Central memory CD8-positive, alpha-beta T cell (primary cell): ENCODE results near the gene LIG4.
A peak's percentile ranks its signal among the peaks of the same experiment; 100 is the strongest.

Experiments
- ATAC-seq: fragments of 150-1000 bp; cut with Tn5 transposase; replicated peaks from 2 replicates; pipeline ENCODE4 v1.10.0; 2022; ENCODE audit warnings: mild to moderate bottlenecking, moderate FRiP score, moderate number of reproducible peaks; ENCODE audit not compliant: poor library complexity, severe bottlenecking; ENCODE audit errors: extremely low read depth
- DNase-seq, 2 donors: peaks; one replicate each; pipeline ENCODE4 v3.0.0; 2021; ENCODE audit warnings: low spot score in 2 of 2
- H3K27ac Mint-ChIP-seq: one replicate; pipeline ENCODE4 v1.8.0; 2022; ENCODE audit warnings: low read depth, mild to moderate bottlenecking, moderate library complexity, mixed read lengths
- H3K27me3 Mint-ChIP-seq: one replicate; pipeline ENCODE4 v1.8.0; 2022; ENCODE audit warnings: mixed read lengths
- H3K36me3 Mint-ChIP-seq: one replicate; pipeline ENCODE4 v1.8.0; 2022; ENCODE audit warnings: mild to moderate bottlenecking, moderate library complexity, mixed read lengths; ENCODE audit not compliant: insufficient read depth
- H3K4me1 Mint-ChIP-seq: one replicate; pipeline ENCODE4 v1.8.0; 2022; ENCODE audit warnings: mixed read lengths
- H3K4me3 Mint-ChIP-seq: one replicate; pipeline ENCODE4 v1.8.0; 2022; ENCODE audit warnings: mild to moderate bottlenecking, moderate library complexity, mixed read lengths
- H3K9me3 Mint-ChIP-seq: one replicate; pipeline ENCODE4 v1.8.0; 2022; ENCODE audit warnings: mixed read lengths

LIG4 gene

DNA sequence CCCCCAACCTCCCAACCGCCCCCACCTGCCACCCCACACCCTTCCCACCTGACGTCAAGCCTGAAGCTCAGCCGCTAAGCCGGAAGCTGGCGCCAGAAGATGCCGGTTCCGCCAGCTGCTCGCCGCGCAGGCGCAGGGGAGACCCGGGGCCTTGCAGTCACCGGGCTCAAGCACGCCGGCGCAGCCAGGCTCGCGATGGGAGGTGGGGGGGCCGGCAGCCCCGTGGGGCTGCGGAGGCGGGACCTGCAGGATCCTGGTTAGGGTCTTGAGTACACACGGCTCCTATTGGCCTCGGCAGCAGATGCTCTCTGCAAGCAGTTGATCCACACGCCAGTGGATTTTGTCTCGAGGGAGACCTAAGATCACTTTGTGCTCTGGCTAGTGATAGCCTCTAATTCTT, at the start of gene LIG4:
TSS of gene LIG4 (minus strand) at position 101 of the 400 bp plus-strand sequence. CDS start 4,268 bp downstream, outside the sequence.
- H3K4me1 Mint-ChIP-seq, result peaks cover 30% of the 10 kb centered on the region
- peak within 1 kb of the TSS; percentile 88 for H3K27ac Mint-ChIP-seq
- DNase-seq (peak; percentile 76 to 87), ATAC-seq (peak; percentile 64)
- H3K36me3 Mint-ChIP-seq, result peaks cover 27% of the 10 kb centered on the region
- H3K27me3 Mint-ChIP-seq, result no peaks in the 10 kb centered on the region
- peak within 1 kb of the TSS; percentile 99 for H3K4me3 Mint-ChIP-seq
- H3K9me3 Mint-ChIP-seq, result no peaks in the 10 kb centered on the region

DNA sequence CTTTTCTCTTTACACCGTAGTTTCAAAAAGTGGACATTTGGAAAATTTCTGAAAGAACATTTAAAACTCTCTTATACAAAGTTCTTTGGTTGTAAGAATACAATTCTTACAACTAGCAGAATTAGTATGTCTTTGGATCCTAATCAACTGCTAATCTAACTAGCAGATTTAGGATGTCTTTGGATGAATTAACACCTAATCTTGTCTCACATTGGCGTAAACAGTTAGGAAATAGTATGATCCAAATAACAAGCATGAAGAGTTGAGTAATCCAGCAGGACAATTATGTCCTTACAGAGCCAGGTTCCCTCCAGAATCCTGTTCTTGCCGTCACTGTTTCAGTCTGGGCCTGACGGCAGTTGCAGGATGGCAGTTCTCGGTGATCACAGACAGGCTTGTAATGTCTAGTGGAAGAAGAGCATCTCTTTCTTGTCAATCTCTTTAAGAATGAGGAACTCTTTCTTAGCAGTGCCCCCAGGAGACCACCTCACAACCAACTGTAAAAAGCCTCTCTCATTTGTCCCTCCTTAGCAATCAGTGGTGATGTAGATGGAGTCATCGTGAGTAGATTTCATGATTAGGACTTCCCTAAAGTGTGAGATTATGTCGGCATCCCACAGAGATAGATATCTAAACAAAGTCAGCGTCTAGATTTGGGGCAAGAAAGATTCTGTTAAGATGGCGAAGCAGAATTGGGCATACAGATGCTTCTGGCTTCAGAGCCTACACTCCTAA, 48.5 kb upstream of the LIG4 start:
- Mint-ChIP-seq H3K36me3 (no peaks in the 10 kb centered on the region), H3K4me3 (no peak overlapping the region), H3K27ac (no peak overlapping the region), H3K27me3 (no peaks in the 10 kb centered on the region), H3K9me3 (no peaks in the 10 kb centered on the region), H3K4me1 (peaks cover 5% of the 10 kb centered on the region)
- DNase-seq (no peak), ATAC-seq (no peak)

DNA sequence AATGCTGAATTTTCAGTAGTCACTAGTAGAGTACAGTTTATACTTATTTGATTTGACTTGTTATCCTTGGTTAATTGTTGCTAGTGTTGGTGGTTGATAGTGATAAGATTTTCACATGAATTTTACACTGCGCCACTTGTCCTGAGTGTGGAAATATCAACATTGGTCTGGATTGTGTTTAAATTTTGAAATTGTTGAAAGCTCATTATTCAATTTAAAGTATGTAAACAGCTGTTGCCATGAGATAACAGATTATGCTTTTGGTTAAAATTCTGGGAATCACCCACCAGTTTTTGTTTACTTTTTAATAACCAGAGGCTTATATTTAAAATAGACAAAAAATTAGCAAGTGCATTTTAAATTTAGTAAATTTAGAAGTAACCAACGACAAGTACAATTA, 41.9 kb upstream of the LIG4 start:
- Mint-ChIP-seq H3K9me3 (no peaks in the 10 kb centered on the region), H3K36me3 (no peaks in the 10 kb centered on the region)
- no peak for ATAC-seq

DNA sequence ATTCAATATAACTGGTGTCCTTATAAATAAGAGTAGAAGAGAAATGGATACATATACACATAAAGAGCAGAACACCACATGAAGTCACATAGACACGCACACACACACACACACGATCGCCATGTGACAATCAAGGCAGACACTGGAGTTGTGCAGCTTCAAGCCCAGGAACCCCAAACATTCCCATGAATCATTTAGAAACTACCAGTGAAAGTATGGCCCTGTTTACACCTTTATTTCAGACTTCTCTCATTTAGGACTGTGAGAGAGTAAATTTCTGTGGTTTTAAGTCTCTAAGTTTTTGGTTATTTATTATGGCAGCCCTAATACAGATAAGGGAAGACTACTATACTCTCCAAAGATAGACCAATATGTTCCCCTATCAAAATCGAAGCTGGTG, 33.8 kb upstream of the LIG4 start:
- H3K27me3 Mint-ChIP-seq, result no peaks in the 10 kb centered on the region
- H3K4me1 Mint-ChIP-seq, result peaks cover 4% of the 10 kb centered on the region
- no peak for DNase-seq
- H3K4me3 Mint-ChIP-seq, result no peak overlapping the region
- no peaks in the 10 kb centered on the region for H3K36me3 Mint-ChIP-seq
- no peak for ATAC-seq
- H3K9me3 Mint-ChIP-seq, result peaks cover 21% of the 10 kb centered on the region
- H3K27ac Mint-ChIP-seq, result no peak overlapping the region

More for the DNA sequence above, 41.9 kb upstream of the LIG4 start:
- H3K4me1 Mint-ChIP-seq, result no peaks in the 10 kb centered on the region
- DNase-seq, result no peak
- H3K27me3 Mint-ChIP-seq, result no peaks in the 10 kb centered on the region
- no peak overlapping the region for H3K4me3 Mint-ChIP-seq
- H3K27ac Mint-ChIP-seq, result no peak overlapping the region

DNA sequence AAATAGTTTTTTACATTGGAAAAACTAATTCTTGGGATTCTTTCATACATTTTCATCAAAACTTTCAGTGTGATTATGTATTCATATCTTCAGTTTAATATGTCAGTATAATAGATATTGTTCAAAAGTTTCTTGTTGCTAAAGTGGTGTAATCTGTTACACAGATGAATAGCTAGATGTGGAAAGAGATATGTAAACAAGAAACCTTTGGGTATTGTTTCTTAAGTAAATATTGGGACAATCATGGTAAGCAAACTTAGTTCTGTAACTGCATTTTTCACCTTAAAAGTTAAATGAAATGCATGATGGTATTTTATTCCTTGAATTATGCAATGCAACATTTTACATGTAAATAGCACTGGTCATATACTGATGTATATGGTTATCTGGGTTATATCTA, 15.0 kb upstream of the LIG4 start:
- Mint-ChIP-seq H3K27me3 (no peaks in the 10 kb centered on the region), H3K4me1 (peaks cover 31% of the 10 kb centered on the region), H3K9me3 (no peaks in the 10 kb centered on the region), H3K36me3 (peaks cover 10% of the 10 kb centered on the region), H3K27ac (no peak overlapping the region), H3K4me3 (no peak overlapping the region)
- DNase-seq (no peak), ATAC-seq (no peak)

DNA sequence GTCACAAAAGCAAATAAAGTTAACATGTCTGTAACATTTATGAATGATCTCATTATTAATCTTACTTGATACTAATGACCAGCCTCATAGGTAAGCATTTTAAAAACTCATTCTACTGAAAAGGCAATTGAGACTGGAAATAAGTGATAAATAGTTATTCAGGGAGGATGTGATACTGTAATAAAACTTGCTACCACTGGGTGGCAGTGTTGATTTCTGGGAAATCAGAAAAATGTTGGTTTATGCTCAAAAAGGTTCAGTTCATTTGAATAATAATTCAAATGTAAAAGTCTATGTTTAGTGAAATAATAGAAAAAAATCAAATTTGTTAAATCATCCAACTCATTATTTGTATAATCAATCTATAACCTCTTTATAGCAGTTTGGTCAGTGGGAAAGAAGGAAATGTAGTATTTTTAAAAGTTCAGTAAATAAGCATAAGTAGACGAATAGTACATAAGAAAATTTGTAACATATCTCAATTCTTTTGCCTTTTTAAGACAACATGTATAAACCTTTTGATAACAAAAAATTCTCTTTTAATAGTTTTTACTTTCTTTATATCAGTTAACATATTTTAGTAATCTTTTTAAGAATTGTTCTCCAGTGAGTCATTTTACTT, 12.4 kb upstream of the LIG4 start:
- DNase-seq, result no peak
- Mint-ChIP-seq H3K4me3 (no peak overlapping the region), H3K4me1 (peaks cover 47% of the 10 kb centered on the region)

DNA sequence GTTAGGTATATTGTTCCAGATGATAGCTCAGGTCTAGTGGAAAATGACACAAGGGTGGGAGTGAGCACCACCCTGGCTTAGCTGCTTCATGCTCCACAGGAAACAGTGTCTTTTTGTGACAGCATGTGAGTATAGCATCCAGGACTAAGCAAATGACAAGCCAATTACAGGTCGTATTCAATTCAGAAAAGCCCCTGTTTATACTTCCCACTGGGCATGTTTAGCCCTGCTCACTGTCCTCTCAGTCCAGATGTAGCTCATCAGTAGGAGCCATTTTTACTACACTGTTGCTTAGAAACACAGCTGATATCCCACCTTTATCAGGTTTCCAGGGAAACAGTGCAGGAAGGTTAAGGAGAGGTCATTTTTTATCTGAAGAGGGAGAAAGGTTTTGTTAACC, 10.8 kb upstream of the LIG4 start:
- no peak overlapping the region for H3K27ac Mint-ChIP-seq
- peaks cover 14% of the 10 kb centered on the region for H3K36me3 Mint-ChIP-seq
- H3K9me3 Mint-ChIP-seq, result no peaks in the 10 kb centered on the region
- peaks cover 49% of the 10 kb centered on the region for H3K4me1 Mint-ChIP-seq
- ATAC-seq, result peak; percentile 46
- DNase-seq, result no peak
- peak overlapping the region; percentile 24 for H3K4me3 Mint-ChIP-seq
- no peaks in the 10 kb centered on the region for H3K27me3 Mint-ChIP-seq

More for the DNA sequence above, 12.4 kb upstream of the LIG4 start:
- H3K9me3 Mint-ChIP-seq, result no peaks in the 10 kb centered on the region
- ATAC-seq, result no peak
- no peak overlapping the region for H3K27ac Mint-ChIP-seq
- H3K36me3 Mint-ChIP-seq, result peaks cover 14% of the 10 kb centered on the region
- H3K27me3 Mint-ChIP-seq, result no peaks in the 10 kb centered on the region

DNA sequence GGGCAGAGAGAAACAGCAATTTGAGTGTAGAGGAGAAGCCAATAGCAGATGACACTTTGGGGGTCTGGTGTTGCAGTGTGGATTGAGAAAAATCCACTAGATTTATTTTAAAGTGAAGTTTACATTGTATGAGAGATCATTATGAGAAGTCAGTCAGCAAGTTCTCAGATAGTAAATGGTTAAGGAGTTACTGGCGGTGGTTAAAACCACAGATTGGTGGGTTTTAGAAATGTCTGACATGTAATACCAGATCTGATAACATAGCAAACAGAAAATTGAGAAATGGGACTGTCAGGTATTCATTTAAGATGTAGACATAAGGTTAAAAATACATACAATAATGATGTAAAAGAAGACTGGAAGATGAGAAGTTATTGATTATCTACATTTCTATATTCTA, 10.1 kb upstream of the LIG4 start:
- Mint-ChIP-seq H3K9me3 (no peaks in the 10 kb centered on the region), H3K27me3 (no peaks in the 10 kb centered on the region), H3K4me3 (peak overlapping the region; percentile 24), H3K27ac (no peak overlapping the region), H3K4me1 (peaks cover 50% of the 10 kb centered on the region), H3K36me3 (peaks cover 14% of the 10 kb centered on the region)
- DNase-seq (no peak), ATAC-seq (peak; percentile 72)

DNA sequence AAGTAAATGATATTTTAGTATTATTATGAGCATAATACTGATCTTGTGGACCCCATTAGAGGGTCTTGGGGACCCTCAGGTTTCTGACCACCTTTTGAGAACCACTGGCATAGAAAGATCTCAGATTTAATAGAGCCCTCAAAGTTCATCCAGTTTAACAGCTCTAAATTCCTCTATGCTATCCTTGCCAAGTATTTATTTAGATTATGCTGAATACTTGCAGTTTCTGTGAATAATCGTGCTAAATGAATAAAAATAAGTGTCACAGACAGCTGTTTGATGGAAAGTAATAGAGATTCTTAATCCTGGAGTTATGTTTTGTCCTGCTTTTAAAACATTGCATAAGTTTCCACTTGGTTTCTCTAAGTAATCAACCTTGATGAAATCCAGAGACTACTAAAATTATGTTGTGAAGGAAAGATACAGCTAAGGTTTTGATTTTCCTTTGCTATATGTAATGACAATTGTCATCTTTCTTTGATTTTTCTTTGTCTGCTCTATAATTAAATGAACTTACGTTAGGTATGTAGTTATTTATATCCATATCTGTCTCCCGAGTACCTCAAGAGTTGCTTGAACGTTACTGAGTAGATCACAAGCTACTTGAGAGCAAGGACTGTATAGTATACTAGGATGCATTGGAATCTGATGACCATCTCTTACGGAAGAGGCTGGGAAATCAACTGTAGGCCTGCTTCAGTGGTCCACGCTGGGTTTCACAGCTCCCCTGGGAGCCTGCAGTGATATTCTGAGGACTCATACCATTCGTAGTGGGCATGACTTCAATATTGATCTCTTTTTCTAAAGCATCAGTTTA, 8.6 kb upstream of the LIG4 start:
- H3K4me1 Mint-ChIP-seq, result peaks cover 57% of the 10 kb centered on the region
- no peaks in the 10 kb centered on the region for H3K27me3 Mint-ChIP-seq
- H3K4me3 Mint-ChIP-seq, result no peak overlapping the region
- ATAC-seq (no peak), DNase-seq (no peak)
- H3K36me3 Mint-ChIP-seq, result peaks cover 9% of the 10 kb centered on the region
- H3K9me3 Mint-ChIP-seq, result no peaks in the 10 kb centered on the region
- no peak overlapping the region for H3K27ac Mint-ChIP-seq

DNA sequence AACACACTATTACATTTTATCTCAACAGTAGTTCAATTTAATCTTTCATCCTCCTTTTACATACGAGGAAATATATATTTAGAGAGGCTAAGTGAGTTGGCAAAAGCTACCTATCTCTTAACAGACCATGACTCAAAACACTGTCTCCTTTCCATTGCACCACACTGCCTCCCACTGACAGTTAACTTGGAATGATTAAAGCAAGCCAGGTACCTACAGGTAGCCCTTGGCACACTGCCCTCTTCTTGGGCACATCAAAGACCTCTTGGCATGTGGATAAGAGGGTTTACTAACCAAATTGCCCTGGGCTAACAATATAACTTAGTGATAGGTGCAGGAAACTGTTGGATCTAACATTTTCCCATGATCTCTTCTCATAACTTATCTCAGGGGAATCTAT, 4.7 kb upstream of the LIG4 start:
- Mint-ChIP-seq H3K4me1 (peaks cover 38% of the 10 kb centered on the region), H3K36me3 (peaks cover 23% of the 10 kb centered on the region)
- no peak for ATAC-seq

DNA sequence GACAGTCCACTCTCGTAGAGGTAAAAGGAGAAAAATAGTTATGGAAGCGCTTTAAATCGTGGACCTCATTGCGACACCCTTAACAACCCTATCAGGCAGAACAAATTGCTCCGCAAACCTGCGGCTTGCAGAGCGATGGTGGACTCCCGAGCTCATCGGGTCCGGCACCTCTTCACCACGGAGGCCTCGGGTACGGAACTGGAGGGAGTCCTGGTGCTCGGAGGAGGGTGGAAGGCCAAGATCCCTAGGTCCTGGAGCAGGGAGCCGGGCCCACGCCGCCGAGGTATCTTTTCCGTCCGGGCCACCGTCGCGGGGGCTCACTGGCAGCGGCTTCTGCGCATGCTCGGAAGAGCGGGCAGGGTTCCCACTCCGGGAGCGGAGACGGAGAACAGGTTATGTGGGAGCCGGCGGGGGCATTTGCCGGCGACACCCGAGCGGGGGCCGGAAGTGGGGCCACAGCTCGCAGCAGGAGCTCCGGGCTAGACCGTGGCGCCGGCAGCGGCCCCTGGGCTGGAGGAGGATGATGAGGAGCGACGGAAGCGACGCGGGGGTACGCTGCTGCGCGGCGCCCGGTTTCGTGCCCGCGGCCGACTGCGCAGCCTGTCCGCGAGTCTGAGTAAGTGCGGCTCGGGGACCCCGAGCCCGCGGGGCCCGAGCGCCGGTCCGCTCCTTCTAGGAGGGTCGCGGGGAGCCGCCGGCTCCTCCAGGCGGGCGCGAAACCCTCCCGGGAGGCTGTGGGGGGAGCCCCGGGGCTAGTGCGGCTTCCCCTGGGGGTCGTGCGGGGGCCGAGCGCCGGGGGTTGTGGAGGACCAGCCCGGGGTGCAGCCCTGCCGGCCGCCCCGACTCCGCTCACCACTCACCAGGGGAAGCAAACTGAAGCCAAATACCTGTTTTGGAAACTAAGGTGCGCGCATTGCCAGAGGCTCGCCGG, 3.0 kb upstream of the LIG4 start, which contains the start of gene ABHD13:
TSS of gene ABHD13 (plus strand) at position 349 of the 931 bp plus-strand sequence. CDS start 10,827 bp downstream, outside the sequence.
- ATAC-seq (peak; percentile 79), DNase-seq (peak; percentile 84 to 87)
- Mint-ChIP-seq H3K9me3 (no peaks in the 10 kb centered on the region), H3K4me1 (peaks cover 36% of the 10 kb centered on the region), H3K27me3 (no peaks in the 10 kb centered on the region), H3K36me3 (peaks cover 24% of the 10 kb centered on the region), H3K4me3 (peak within 1 kb of the TSS; percentile 99), H3K27ac (peak within 1 kb of the TSS; percentile 98)

More for the DNA sequence above, 4.7 kb upstream of the LIG4 start:
- Mint-ChIP-seq H3K27me3 (no peaks in the 10 kb centered on the region), H3K4me3 (peak overlapping the region; percentile 99), H3K9me3 (no peaks in the 10 kb centered on the region), H3K27ac (peak overlapping the region; percentile 98)
- DNase-seq, result no peak
